Sigmoid colon (tissue), 7 donors: ENCODE results near the gene USP22. TPM values are rescaled to one million over a fixed set of nuclear protein-coding genes. Genes with fewer than 3 reads are reported as not detected.

Source experiments
- DNase-seq: peaks from one replicate; pipeline ENCODE4 v3.0.0-alpha.2; 2019
- H3K27ac ChIP-seq, 4 donors: fragments of 200-600 bp; sonication (generic); one replicate each; pipeline ENCODE4 v1.5.1; 2016 to 2019; ENCODE audit warnings: mild to moderate bottlenecking in 1 of 4
- H3K27me3 ChIP-seq, 3 donors: fragments of 200-600 bp; sonication (generic); one replicate each; pipeline ENCODE4 v1.5.1; 2019; ENCODE audit warnings: mild to moderate bottlenecking in 1 of 3
- H3K36me3 ChIP-seq, 4 donors: fragments of 200-600 bp; sonication (generic); one replicate each; pipeline ENCODE4 v1.5.1; 2016 to 2019
- H3K4me1 ChIP-seq, 4 donors: fragments of 200-600 bp; sonication (generic); one replicate each; pipeline ENCODE4 v1.5.1; 2017 to 2019
- H3K4me3 ChIP-seq, 4 donors: fragments of 200-600 bp; sonication (generic); one replicate each; pipeline ENCODE4 v1.5.1; 2017 to 2019; ENCODE audit warnings: mild to moderate bottlenecking in 2 of 4, moderate library complexity in 1 of 4
- H3K9me3 ChIP-seq, 4 donors: fragments of 200-600 bp in 3 of 4; sonication (generic) in 3 of 4; one replicate each; pipeline versions ENCODE4 v1.5.1 to v1.6.1; 2013 to 2019
- EP300 ChIP-seq, 4 donors: sonication (generic); formaldehyde crosslinking; IDR thresholded peaks; one replicate each; pipeline ENCODE4 v1.6.1; 2017; ENCODE audit warnings: antibody characterized with exemption in 4 of 4
- POLR2A ChIP-seq, 2 donors: fragments of 450-650 bp; IDR thresholded peaks; one replicate each; pipeline ENCODE4 v1.6.1; 2016; ENCODE audit warnings: antibody characterized with exemption in 2 of 2, mild to moderate bottlenecking in 2 of 2, moderate library complexity in 2 of 2
- POLR2AphosphoS5 ChIP-seq, 4 donors: sonication (generic); formaldehyde crosslinking; IDR thresholded peaks; one replicate each; pipeline ENCODE4 v1.6.1; 2017; ENCODE audit warnings: antibody characterized with exemption in 4 of 4
- WGBS, 2 donors: extraction: QIAGEN DNeasy Blood & Tissue Kit; methylation state at CpG; one replicate each; pipeline ENCODE4 v1.1.7; 2013; 5-methylcytosine and 5-hydroxymethylcytosine counted together
- intact Hi-C: fragments of 100-400 bp; cut with DNase I; formaldehyde crosslinking; loops from one replicate; pipeline ENCODE4 v1.15.1; 2023
- polyA plus RNA-seq, 3 donors: library from polyadenylated mRNA; stranded (reverse); fragments of 200-250 nt; gene quantifications; one replicate each; pipeline ENCODE4 v1.2.3, GENCODE V29; 2013
- total RNA-seq, 4 donors: library from RNA; depleted of rRNA; stranded (reverse); fragments of >200 nt; gene quantifications; one replicate each; pipeline ENCODE4 v1.1.0, GENCODE V29; 2016
- TF ChIP-seq, protein P1 (sequence below), 4 experiments: fragments of 450-650 bp in 3 of 4; fragments of 200-600 bp in 1 of 4; IDR thresholded peaks; one replicate each; pipeline ENCODE4 v1.5.1; 2016 to 2019; ENCODE audit warnings: antibody characterized with exemption in 4 of 4, mild to moderate bottlenecking in 3 of 4, moderate library complexity in 2 of 4
- donor health status: healthy with polysubstance abuse.
- donor health status: Bipolar disorder and iron deficiency.
- donor health status: healthy.

The USP22 gene
- total and polyA plus RNA-seq, 7 donors: 25.2 to 84.2 (median 71.2) TPM

DNA sequence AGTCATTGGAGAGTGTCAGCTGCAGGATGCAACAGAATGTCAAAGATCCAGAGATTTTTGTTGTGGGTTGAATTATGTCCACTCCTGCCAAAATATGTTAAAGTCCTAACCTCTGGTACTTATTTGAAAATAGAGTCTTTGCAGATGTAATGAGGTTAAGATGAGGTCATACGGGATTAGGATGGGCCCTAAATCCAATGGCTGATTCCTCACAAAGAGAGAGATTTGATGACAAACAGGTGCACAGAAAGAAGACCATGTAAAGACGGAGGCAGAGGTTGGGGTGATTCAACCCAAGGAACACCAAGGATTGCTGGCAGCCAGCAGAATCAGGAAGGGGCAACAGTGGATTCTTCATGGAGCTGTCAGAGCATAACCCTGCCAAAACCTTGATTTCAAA is 34.5 kb upstream of the USP22 start:
- 71 to 84% methylated on average over 2 of the region's 2 CpGs for WGBS, 2 donors
- H3K27me3 ChIP-seq: no peaks in the 10 kb centered on the region
- H3K4me3 ChIP-seq: no peak overlapping the region
- peak overlapping the region in 3 of 4 donors; percentile 39 to 85 (median 82) for H3K27ac ChIP-seq
- TF ChIP-seq POLR2AphosphoS5 (IDR thresholded peaks at IDR 0.05): no peak
- TF ChIP-seq, protein P1, sequence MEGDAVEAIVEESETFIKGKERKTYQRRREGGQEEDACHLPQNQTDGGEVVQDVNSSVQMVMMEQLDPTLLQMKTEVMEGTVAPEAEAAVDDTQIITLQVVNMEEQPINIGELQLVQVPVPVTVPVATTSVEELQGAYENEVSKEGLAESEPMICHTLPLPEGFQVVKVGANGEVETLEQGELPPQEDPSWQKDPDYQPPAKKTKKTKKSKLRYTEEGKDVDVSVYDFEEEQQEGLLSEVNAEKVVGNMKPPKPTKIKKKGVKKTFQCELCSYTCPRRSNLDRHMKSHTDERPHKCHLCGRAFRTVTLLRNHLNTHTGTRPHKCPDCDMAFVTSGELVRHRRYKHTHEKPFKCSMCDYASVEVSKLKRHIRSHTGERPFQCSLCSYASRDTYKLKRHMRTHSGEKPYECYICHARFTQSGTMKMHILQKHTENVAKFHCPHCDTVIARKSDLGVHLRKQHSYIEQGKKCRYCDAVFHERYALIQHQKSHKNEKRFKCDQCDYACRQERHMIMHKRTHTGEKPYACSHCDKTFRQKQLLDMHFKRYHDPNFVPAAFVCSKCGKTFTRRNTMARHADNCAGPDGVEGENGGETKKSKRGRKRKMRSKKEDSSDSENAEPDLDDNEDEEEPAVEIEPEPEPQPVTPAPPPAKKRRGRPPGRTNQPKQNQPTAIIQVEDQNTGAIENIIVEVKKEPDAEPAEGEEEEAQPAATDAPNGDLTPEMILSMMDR (IDR thresholded peaks at IDR 0.05): no peak
- TF ChIP-seq EP300 (IDR thresholded peaks at IDR 0.05): no peak
- DNase-seq: no peak
- intact Hi-C loops: loop anchor here (2.0 to 5.0 kb wide), 2 partner anchors 32 to 90 kb away; no protein-coding TSS in a partner anchor
- peaks cover 0 to under 1% (median 0%) of the 10 kb centered on the region in 4 donors for H3K9me3 ChIP-seq
- H3K4me1 ChIP-seq: peaks cover 0 to 49% (median 39%) of the 10 kb centered on the region in 4 donors
- no peaks in the 10 kb centered on the region for H3K36me3 ChIP-seq

DNA sequence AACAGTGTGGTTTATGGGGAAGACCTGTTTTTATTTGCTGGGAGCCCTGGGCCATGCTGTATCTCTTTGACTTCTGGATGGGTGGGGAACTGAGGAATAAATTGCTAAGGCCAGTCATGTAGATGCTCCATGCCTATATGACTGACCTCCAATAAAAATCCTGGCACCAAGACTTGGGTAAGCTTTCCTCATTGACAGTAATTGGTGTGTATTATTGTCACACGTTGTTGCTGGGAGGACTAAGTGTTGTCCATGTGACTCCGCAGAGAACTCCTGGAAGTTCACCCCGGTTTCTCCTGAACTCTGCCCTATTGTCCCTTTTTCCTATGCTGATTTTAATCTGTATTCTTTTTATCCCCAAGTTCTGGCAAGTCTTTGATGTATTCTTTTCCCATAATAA is 33.4 kb upstream of the USP22 start:
- no peak for TF ChIP-seq POLR2A (IDR thresholded peaks at IDR 0.05)
- TF ChIP-seq, protein P1 (IDR thresholded peaks at IDR 0.05): no peak
- no peak for TF ChIP-seq POLR2AphosphoS5 (IDR thresholded peaks at IDR 0.05)
- no peak for TF ChIP-seq EP300 (IDR thresholded peaks at IDR 0.05)

DNA sequence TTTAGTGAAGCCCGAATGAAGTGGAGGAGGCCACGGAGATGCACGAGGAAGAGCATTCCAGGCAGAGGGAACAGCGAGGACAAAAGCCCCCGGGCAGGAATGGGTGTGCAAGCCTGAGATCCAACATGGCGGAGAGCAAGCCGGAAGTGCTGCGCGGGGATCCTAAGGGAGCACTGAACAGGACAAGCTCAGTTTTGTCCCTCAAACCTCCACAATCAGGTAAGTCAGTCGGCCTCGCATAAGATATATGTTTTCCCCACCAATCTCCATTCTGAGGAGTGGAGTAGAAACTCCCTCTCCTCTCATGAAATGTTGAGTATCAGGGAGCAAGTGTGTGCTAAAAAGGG is 32.9 kb upstream of the USP22 start:
- intact Hi-C loops: loop anchor here (2.0 to 5.0 kb wide), 2 partner anchors 31 to 92 kb away; no protein-coding TSS in a partner anchor
- H3K27ac ChIP-seq: peak overlapping the region; percentile 78 to 85 (median 82)
- H3K4me3 ChIP-seq: peak overlapping the region in 2 of 4 donors; percentile 3 to 10
- WGBS, 2 donors: 84 to 86% methylated on average over 11 of the region's 11 CpGs
- H3K4me1 ChIP-seq: peaks cover 0 to 49% (median 39%) of the 10 kb centered on the region in 4 donors
- DNase-seq: no peak
- no peaks in the 10 kb centered on the region for H3K9me3 ChIP-seq
- TF ChIP-seq POLR2A (IDR thresholded peaks at IDR 0.05) (no peak), EP300 (IDR thresholded peaks at IDR 0.05) (no peak), POLR2AphosphoS5 (IDR thresholded peaks at IDR 0.05) (no peak)
- TF ChIP-seq, protein P1 (IDR thresholded peaks at IDR 0.05): no peak
- no peaks in the 10 kb centered on the region for H3K36me3 ChIP-seq
- no peaks in the 10 kb centered on the region for H3K27me3 ChIP-seq

More for the DNA sequence above, 33.4 kb upstream of the USP22 start:
- no peaks in the 10 kb centered on the region for H3K36me3 ChIP-seq
- DNase-seq: no peak
- H3K9me3 ChIP-seq: no peaks in the 10 kb centered on the region
- peaks cover 0 to 49% (median 39%) of the 10 kb centered on the region in 4 donors for H3K4me1 ChIP-seq
- 78 to 85% methylated on average over 3 of the region's 3 CpGs for WGBS, 2 donors
- H3K27ac ChIP-seq: peak overlapping the region; percentile 78 to 85 (median 82)
- intact Hi-C loops: loop anchor here (2.0 to 5.0 kb wide), 2 partner anchors 31 to 91 kb away; no protein-coding TSS in a partner anchor
- H3K27me3 ChIP-seq: no peaks in the 10 kb centered on the region
- peak overlapping the region in 1 of 4 donors; percentile 10 for H3K4me3 ChIP-seq

DNA sequence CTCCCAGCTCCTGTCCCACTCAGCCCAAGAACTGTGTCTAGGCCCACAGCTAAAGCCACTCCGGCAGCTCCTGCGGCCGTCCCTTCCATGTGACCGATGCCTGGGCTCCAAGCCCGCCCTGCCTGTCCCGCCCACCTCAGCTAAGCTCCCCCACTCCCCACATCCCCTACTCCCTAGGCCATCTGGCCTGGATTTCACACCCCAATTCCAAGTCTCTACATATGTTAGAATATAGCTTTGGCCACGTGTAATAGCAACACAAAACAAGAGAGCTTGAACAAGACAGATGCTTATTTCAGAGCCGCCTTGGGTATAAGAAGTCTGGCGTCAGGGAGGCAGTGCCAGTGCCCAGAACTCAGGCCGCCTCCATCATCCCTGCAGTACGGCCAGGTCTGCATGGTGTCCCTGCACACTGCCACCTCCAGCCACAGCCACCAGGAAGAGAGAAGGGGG is 30.0 kb upstream of the USP22 start:
- Histone ChIP-seq H3K4me1 (peaks cover 0 to 29% (median 25%) of the 10 kb centered on the region in 4 donors), H3K36me3 (no peaks in the 10 kb centered on the region), H3K4me3 (no peak overlapping the region), H3K9me3 (no peaks in the 10 kb centered on the region), H3K27ac (no peak overlapping the region), H3K27me3 (no peaks in the 10 kb centered on the region)
- TF ChIP-seq POLR2AphosphoS5 (IDR thresholded peaks at IDR 0.05) (no peak), EP300 (IDR thresholded peaks at IDR 0.05) (no peak), POLR2A (IDR thresholded peaks at IDR 0.05) (no peak)
- TF ChIP-seq, protein P1 (IDR thresholded peaks at IDR 0.05): no peak
- DNase-seq: no peak
- whole genome bisulfite sequencing, 2 donors: 80 to 88% methylated on average over 11 of the region's 11 CpGs
- intact Hi-C loops: no loop called here

DNA sequence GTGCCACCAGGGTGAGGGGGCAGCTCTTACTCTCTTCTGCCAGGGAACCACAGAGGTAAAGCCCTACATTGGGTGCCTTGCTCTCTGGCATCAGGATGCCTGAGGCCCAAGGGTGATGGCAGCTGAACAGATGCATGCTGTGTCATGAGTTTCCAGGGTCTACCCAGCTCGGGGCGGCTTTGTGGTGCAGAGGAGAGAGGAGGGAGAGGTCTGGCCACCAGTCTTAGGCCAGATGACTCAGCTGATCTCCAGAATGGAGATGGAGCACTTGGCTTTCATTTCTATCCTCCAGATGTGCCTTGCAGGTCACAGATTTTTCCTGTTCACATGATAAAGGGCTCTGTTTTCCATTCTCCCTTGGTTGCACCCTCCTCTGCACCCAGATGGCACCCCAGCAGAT is 23.6 kb upstream of the USP22 start:
- no peak for DNase-seq
- intact Hi-C loops: no loop called here
- no peak overlapping the region for H3K4me3 ChIP-seq
- no peaks in the 10 kb centered on the region for H3K27me3 ChIP-seq
- WGBS, 2 donors: 57 to 92% methylated on average over 2 of the region's 2 CpGs
- no peak for TF ChIP-seq EP300 (IDR thresholded peaks at IDR 0.05)
- TF ChIP-seq, protein P1 (IDR thresholded peaks at IDR 0.05): no peak
- no peak for TF ChIP-seq POLR2AphosphoS5 (IDR thresholded peaks at IDR 0.05)
- no peak for TF ChIP-seq POLR2A (IDR thresholded peaks at IDR 0.05)
- H3K27ac ChIP-seq: no peak overlapping the region
- H3K9me3 ChIP-seq: no peaks in the 10 kb centered on the region
- H3K4me1 ChIP-seq: no peaks in the 10 kb centered on the region
- H3K36me3 ChIP-seq: no peaks in the 10 kb centered on the region
